ENCODE results near the gene RFPL3.

DNA sequence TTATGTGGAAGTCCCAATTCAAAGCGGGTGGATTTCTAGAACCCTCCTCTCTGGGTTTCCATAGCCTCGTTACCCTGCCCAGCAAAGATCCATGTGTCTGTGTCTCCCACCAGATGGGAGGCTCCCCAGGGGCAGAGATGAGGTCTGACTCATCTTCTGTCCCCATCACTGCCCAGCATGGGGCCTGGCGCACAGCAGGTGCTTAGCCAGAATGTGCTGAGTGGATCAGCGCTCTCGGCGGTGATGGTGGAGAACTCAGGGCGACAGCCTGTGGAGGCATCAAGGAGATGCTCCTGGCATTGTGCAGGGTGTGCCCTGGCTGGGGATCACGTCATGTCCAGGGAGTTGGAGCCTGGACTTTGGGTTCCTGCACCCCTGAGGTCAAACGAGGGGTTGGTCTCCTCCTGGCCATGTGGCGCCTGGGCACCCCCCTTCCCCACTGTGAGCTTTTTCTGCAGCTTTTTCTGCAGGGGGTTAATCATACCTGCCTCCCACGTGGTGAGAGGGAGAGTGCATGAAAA, 46.1 kb upstream of the RFPL3 start:
- TF ChIP-seq POLR2A (IDR thresholded peaks at IDR 0.05), result no peak
- TF ChIP-seq CTCF (IDR thresholded peaks at IDR 0.05), result no peak
